ENCODE measurements around the gene KLHL6. TPM values are rescaled to one million over a fixed set of nuclear protein-coding genes. Genes with fewer than 3 reads are reported as not detected.

KLHL6 gene
- total and polyA plus RNA-seq, 12 donors: 0.34 to 7.5 (median 2.5) TPM

GRCh38 chr3:183507551-183507950 is 48.0 kb downstream of the KLHL6 start:
- WGBS, 4 donors: 92 to 94% (median 93%) methylated on average over 11 of the region's 11 CpGs
- intact Hi-C loops (cut with DNase I): no loop called here
- H3K36me3 ChIP-seq (replicated peaks in 1 of 2): no peaks in the 10 kb centered on the region
- H3K9me3 ChIP-seq (replicated peaks in 1 of 3): peaks cover 0 to 5% (median 0%) of the 10 kb centered on the region in 3 donors
- H3K27me3 ChIP-seq: no peaks in the 10 kb centered on the region
- H3K4me1 ChIP-seq (replicated peaks in 1 of 2): no peaks in the 10 kb centered on the region
- no peak overlapping the region for H3K4me3 ChIP-seq
- H3K27ac ChIP-seq: peak overlapping the region in 2 of 5 donors; percentile 6 to 40
- TF ChIP-seq, protein P1, sequence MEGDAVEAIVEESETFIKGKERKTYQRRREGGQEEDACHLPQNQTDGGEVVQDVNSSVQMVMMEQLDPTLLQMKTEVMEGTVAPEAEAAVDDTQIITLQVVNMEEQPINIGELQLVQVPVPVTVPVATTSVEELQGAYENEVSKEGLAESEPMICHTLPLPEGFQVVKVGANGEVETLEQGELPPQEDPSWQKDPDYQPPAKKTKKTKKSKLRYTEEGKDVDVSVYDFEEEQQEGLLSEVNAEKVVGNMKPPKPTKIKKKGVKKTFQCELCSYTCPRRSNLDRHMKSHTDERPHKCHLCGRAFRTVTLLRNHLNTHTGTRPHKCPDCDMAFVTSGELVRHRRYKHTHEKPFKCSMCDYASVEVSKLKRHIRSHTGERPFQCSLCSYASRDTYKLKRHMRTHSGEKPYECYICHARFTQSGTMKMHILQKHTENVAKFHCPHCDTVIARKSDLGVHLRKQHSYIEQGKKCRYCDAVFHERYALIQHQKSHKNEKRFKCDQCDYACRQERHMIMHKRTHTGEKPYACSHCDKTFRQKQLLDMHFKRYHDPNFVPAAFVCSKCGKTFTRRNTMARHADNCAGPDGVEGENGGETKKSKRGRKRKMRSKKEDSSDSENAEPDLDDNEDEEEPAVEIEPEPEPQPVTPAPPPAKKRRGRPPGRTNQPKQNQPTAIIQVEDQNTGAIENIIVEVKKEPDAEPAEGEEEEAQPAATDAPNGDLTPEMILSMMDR (IDR thresholded peaks at IDR 0.05): no peak
- TF ChIP-seq POLR2A (IDR thresholded peaks at IDR 0.05): no peak
- DNase-seq: peak in 1 of 7 donors; percentile 36

DNA sequence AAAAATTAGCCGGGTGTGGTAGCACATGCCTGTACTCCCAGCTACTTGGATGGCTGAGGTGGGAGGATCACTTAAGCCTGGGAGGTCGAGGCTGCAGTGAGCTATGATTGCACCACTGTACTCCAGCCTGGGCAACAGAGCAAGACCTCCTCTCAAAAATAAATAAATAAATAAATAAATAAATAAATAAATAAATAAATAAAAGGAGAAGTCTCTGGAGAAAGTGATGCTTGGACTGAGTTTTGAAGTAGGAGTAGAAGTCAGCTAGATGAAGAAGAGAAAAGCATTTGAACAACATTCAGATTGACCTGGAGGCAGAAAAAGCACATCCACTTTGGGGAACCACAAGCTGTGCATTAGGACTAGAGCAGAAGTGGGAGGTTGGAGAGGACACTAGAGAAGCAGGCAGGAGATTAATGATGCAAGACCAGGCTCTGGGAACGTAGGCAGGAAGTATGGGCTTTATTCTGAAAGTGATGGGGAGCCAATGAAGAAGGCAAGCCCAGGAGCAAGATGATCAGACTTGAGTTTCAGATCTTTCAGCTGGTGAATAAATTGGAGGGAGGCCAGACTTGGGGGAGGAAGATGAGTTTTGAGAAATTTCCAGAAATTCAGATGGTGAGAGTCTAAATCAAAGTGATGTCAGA is 48.7 kb downstream of the KLHL6 start:
- H3K4me3 ChIP-seq: no peak overlapping the region
- 70 to 80% (median 76%) methylated on average over 3 of the region's 3 CpGs for WGBS, 4 donors
- H3K9me3 ChIP-seq (replicated peaks in 1 of 3): peaks cover 0 to 5% (median 0%) of the 10 kb centered on the region in 3 donors
- DNase-seq: peak in 3 of 7 donors; percentile 30 to 52 (median 40)
- intact Hi-C loops (cut with DNase I): no loop called here
- TF ChIP-seq POLR2A (IDR thresholded peaks at IDR 0.05): no peak
- TF ChIP-seq, protein P1 (IDR thresholded peaks at IDR 0.05): no peak
- peak overlapping the region in 1 of 5 donors; percentile 40 for H3K27ac ChIP-seq
- H3K4me1 ChIP-seq (replicated peaks in 1 of 2): no peaks in the 10 kb centered on the region
- no peaks in the 10 kb centered on the region for H3K27me3 ChIP-seq
- no peaks in the 10 kb centered on the region for H3K36me3 ChIP-seq (replicated peaks in 1 of 2)

GRCh38 chr3:183504597-183504996 is 50.9 kb downstream of the KLHL6 start:
- Histone ChIP-seq H3K4me1 (replicated peaks in 1 of 2) (no peaks in the 10 kb centered on the region), H3K36me3 (replicated peaks in 1 of 2) (no peaks in the 10 kb centered on the region), H3K27ac (no peak overlapping the region), H3K9me3 (replicated peaks in 1 of 3) (peaks cover 0 to 5% (median 0%) of the 10 kb centered on the region in 3 donors), H3K4me3 (no peak overlapping the region), H3K27me3 (no peaks in the 10 kb centered on the region)
- intact Hi-C loops (cut with DNase I): no loop called here
- 73 to 90% (median 81%) methylated on average over 1 of the region's 1 CpG for WGBS, 4 donors
- no peak for DNase-seq
- TF ChIP-seq POLR2A (IDR thresholded peaks at IDR 0.05): no peak
- TF ChIP-seq, protein P1 (IDR thresholded peaks at IDR 0.05): no peak

- peaks cover 0 to 5% (median 0%) of the 10 kb centered on the region in 3 donors for H3K9me3 ChIP-seq (replicated peaks in 1 of 3)
- H3K27me3 ChIP-seq: no peaks in the 10 kb centered on the region
- intact Hi-C loops (cut with DNase I): no loop called here
- no peaks in the 10 kb centered on the region for H3K4me1 ChIP-seq (replicated peaks in 1 of 2)
- H3K4me3 ChIP-seq: no peak overlapping the region
- 83 to 96% (median 90%) methylated on average over 1 of the region's 1 CpG for WGBS, 4 donors
- H3K27ac ChIP-seq: no peak overlapping the region
- H3K36me3 ChIP-seq (replicated peaks in 1 of 2): no peaks in the 10 kb centered on the region
- TF ChIP-seq POLR2A (IDR thresholded peaks at IDR 0.05): no peak
- TF ChIP-seq, protein P1 (IDR thresholded peaks at IDR 0.05): no peak
- DNase-seq: peak in 1 of 7 donors; percentile 20
Measured at GRCh38 chr3:183503746-183504145, 51.8 kb downstream of the KLHL6 start.

Data from adrenal gland (tissue), 12 donors.